ENCODE results near the gene EPYC. TPM values are rescaled to one million over a fixed set of nuclear protein-coding genes. Genes with fewer than 3 reads are reported as not detected.

Gene EPYC
- total RNA-seq, 1 experiment from 2014 or later = not detected

GRCh38 chr12:90938451-90938850, 66.3 kb downstream of the EPYC start:
- Histone ChIP-seq H3K27me3 (ENCODE audit: low read length) (no peaks in the 10 kb centered on the region), H3K79me2 (ENCODE audit: low read length) (no peaks in the 10 kb centered on the region), H3K27ac (ENCODE audit: low read length) (peak overlapping the region; percentile 92), H3K4me2 (ENCODE audit: low read length) (peak overlapping the region; percentile 68), H4K20me1 (ENCODE audit: low read length) (no peaks in the 10 kb centered on the region), H3K9me3 (ENCODE audit: low read length) (no peaks in the 10 kb centered on the region), H3K4me1 (ENCODE audit: insufficient read depth, low read length) (peaks cover 39% of the 10 kb centered on the region), H3F3A (ENCODE audit: low read length, unreplicated experiment) (no peaks in the 10 kb centered on the region), H3K36me3 (ENCODE audit: low read depth, low read length) (no peaks in the 10 kb centered on the region), H3K9me2 (replicated peaks; ENCODE audit: low read length) (no peaks in the 10 kb centered on the region), H3K4me3 (ENCODE audit: low read length) (peak overlapping the region; percentile 28; the same call in 1 of the 2 replicates), H3K9ac (ENCODE audit: low read length) (peak overlapping the region; percentile 74), H2AFZ (ENCODE audit: low read length) (peak overlapping the region; percentile 41)
- DNase-seq = peak; percentile 94
- CTCF ChIA-PET = interaction anchor here (0.5 kb wide), 1 partner anchor 188 kb away, joined by 3 read pairs; no protein-coding TSS in a partner anchor
- peak; percentile 88 for ATAC-seq
- BruUV-seq (replicated peaks) = no TSS peak
- intact Hi-C loops (cut with micrococcal nuclease) = loop anchor here (2.0 kb wide), 1 partner anchor 16 kb away; no protein-coding TSS in a partner anchor
- TF ChIP-seq, protein P1, sequence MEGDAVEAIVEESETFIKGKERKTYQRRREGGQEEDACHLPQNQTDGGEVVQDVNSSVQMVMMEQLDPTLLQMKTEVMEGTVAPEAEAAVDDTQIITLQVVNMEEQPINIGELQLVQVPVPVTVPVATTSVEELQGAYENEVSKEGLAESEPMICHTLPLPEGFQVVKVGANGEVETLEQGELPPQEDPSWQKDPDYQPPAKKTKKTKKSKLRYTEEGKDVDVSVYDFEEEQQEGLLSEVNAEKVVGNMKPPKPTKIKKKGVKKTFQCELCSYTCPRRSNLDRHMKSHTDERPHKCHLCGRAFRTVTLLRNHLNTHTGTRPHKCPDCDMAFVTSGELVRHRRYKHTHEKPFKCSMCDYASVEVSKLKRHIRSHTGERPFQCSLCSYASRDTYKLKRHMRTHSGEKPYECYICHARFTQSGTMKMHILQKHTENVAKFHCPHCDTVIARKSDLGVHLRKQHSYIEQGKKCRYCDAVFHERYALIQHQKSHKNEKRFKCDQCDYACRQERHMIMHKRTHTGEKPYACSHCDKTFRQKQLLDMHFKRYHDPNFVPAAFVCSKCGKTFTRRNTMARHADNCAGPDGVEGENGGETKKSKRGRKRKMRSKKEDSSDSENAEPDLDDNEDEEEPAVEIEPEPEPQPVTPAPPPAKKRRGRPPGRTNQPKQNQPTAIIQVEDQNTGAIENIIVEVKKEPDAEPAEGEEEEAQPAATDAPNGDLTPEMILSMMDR (conservative IDR thresholded peaks at IDR 0.05; ENCODE audit: low read depth, low read length) = no peak
- TF ChIP-seq EZH2phosphoT487 (IDR thresholded peaks at IDR 0.05; ENCODE audit: borderline replicate concordance, low read length) (no peak), EZH2 (IDR thresholded peaks at IDR 0.05; ENCODE audit: low read length, unreplicated experiment) (no peak)
- POLR2A ChIA-PET (ENCODE audit: unreplicated experiment) = no interaction called here

GRCh38 chr12:90937651-90938050, 67.1 kb downstream of the EPYC start:
- intact Hi-C loops (cut with micrococcal nuclease) = loop anchor here (2.0 kb wide), 1 partner anchor 15 kb away; no protein-coding TSS in a partner anchor
- H3K4me1 ChIP-seq (ENCODE audit: insufficient read depth, low read length) = peaks cover 39% of the 10 kb centered on the region
- H3K9me3 ChIP-seq (ENCODE audit: low read length) = no peaks in the 10 kb centered on the region
- H2AFZ ChIP-seq (ENCODE audit: low read length) = no peak overlapping the region
- H3K9ac ChIP-seq (ENCODE audit: low read length) = peak overlapping the region; percentile 54; the same call in 1 of the 2 replicates
- DNase-seq (no peak), ATAC-seq (no peak)
- H3K9me2 ChIP-seq (replicated peaks; ENCODE audit: low read length) = no peaks in the 10 kb centered on the region
- H3K27ac ChIP-seq (ENCODE audit: low read length) = peak overlapping the region; percentile 92
- no peaks in the 10 kb centered on the region for H3K79me2 ChIP-seq (ENCODE audit: low read length)
- no peaks in the 10 kb centered on the region for H4K20me1 ChIP-seq (ENCODE audit: low read length)
- no peaks in the 10 kb centered on the region for H3K36me3 ChIP-seq (ENCODE audit: low read depth, low read length)
- BruUV-seq (replicated peaks) = no TSS peak
- H3K4me3 ChIP-seq (ENCODE audit: low read length) = no peak overlapping the region
- no peaks in the 10 kb centered on the region for H3F3A ChIP-seq (ENCODE audit: low read length, unreplicated experiment)
- ChIA-PET POLR2A (ENCODE audit: unreplicated experiment) (no interaction called here), CTCF (no interaction called here)
- H3K4me2 ChIP-seq (ENCODE audit: low read length) = peak overlapping the region; percentile 68; the same call in 1 of the 2 replicates
- TF ChIP-seq, protein P1 (conservative IDR thresholded peaks at IDR 0.05; ENCODE audit: low read depth, low read length) = no peak
- TF ChIP-seq EZH2phosphoT487 (IDR thresholded peaks at IDR 0.05; ENCODE audit: borderline replicate concordance, low read length) = no peak
- no peak for TF ChIP-seq EZH2 (IDR thresholded peaks at IDR 0.05; ENCODE audit: low read length, unreplicated experiment)
- no peaks in the 10 kb centered on the region for H3K27me3 ChIP-seq (ENCODE audit: low read length)

- CTCF ChIA-PET = no interaction called here
- Histone ChIP-seq H3K4me3 (ENCODE audit: low read length) (no peak overlapping the region), H3F3A (ENCODE audit: low read length, unreplicated experiment) (no peaks in the 10 kb centered on the region), H3K4me1 (ENCODE audit: insufficient read depth, low read length) (peaks cover 39% of the 10 kb centered on the region), H3K27me3 (ENCODE audit: low read length) (no peaks in the 10 kb centered on the region), H4K20me1 (ENCODE audit: low read length) (no peaks in the 10 kb centered on the region), H3K79me2 (ENCODE audit: low read length) (no peaks in the 10 kb centered on the region), H3K9me2 (replicated peaks; ENCODE audit: low read length) (no peaks in the 10 kb centered on the region), H3K9ac (ENCODE audit: low read length) (peak overlapping the region; percentile 42; the same call in 1 of the 2 replicates), H3K27ac (ENCODE audit: low read length) (peak overlapping the region; percentile 92), H3K9me3 (ENCODE audit: low read length) (no peaks in the 10 kb centered on the region), H2AFZ (ENCODE audit: low read length) (peak overlapping the region; percentile 25; the same call in 1 of the 2 replicates), H3K36me3 (ENCODE audit: low read depth, low read length) (no peaks in the 10 kb centered on the region), H3K4me2 (ENCODE audit: low read length) (no peak overlapping the region)
- BruUV-seq (replicated peaks) = no TSS peak
- TF ChIP-seq EZH2phosphoT487 (IDR thresholded peaks at IDR 0.05; ENCODE audit: borderline replicate concordance, low read length) (no peak), EZH2 (IDR thresholded peaks at IDR 0.05; ENCODE audit: low read length, unreplicated experiment) (no peak)
- TF ChIP-seq, protein P1 (conservative IDR thresholded peaks at IDR 0.05; ENCODE audit: low read depth, low read length) = no peak
- POLR2A ChIA-PET (ENCODE audit: unreplicated experiment) = no interaction called here
- ATAC-seq = no peak
- peak; percentile 38 for DNase-seq
- intact Hi-C loops (cut with micrococcal nuclease) = no loop called here
Observed at GRCh38 chr12:90936230-90937005, 68.4 kb downstream of the EPYC start.

Data from PC-3 (cell line).